Omental fat pad (tissue), 4 donors: ENCODE data around the gene GALNT13. TPM values are rescaled to one million over a fixed set of nuclear protein-coding genes. Genes with fewer than 3 reads are reported as not detected.

ENCODE experiments used
- ATAC-seq: fragments of 150-250 bp; one replicate; pipeline ENCODE4 v1.9.1; 2016; ENCODE audit warnings: mild to moderate bottlenecking, moderate library complexity; ENCODE audit not compliant: low FRiP score
- DNase-seq: peaks from one replicate; pipeline ENCODE4 v3.0.0-alpha.2; 2019; ENCODE audit warnings: low spot score
- total RNA-seq, 4 donors: library from RNA; depleted of rRNA; stranded (reverse); fragments of >200 nt; gene quantifications; one replicate each; pipeline ENCODE4 v1.1.0, GENCODE V29; 2016
- TF ChIP-seq, protein P1 (sequence below), 3 donors: fragments of 450-650 bp; IDR thresholded peaks; one replicate each; pipeline ENCODE4 v1.5.1; 2016 to 2017; ENCODE audit warnings: antibody characterized with exemption in 3 of 3, mild to moderate bottlenecking in 3 of 3, moderate library complexity in 2 of 3

Gene GALNT13
- total RNA-seq, 4 donors from 2014 or later: 0.38 to 1.8 (median 0.54) TPM

- TF ChIP-seq, protein P1, sequence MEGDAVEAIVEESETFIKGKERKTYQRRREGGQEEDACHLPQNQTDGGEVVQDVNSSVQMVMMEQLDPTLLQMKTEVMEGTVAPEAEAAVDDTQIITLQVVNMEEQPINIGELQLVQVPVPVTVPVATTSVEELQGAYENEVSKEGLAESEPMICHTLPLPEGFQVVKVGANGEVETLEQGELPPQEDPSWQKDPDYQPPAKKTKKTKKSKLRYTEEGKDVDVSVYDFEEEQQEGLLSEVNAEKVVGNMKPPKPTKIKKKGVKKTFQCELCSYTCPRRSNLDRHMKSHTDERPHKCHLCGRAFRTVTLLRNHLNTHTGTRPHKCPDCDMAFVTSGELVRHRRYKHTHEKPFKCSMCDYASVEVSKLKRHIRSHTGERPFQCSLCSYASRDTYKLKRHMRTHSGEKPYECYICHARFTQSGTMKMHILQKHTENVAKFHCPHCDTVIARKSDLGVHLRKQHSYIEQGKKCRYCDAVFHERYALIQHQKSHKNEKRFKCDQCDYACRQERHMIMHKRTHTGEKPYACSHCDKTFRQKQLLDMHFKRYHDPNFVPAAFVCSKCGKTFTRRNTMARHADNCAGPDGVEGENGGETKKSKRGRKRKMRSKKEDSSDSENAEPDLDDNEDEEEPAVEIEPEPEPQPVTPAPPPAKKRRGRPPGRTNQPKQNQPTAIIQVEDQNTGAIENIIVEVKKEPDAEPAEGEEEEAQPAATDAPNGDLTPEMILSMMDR (IDR thresholded peaks at IDR 0.05): no peak
- DNase-seq (no peak), ATAC-seq (no peak)
These were observed 310.3 kb downstream of the GALNT13 start for GRCh38 chr2:154182008-154182407.

DNA sequence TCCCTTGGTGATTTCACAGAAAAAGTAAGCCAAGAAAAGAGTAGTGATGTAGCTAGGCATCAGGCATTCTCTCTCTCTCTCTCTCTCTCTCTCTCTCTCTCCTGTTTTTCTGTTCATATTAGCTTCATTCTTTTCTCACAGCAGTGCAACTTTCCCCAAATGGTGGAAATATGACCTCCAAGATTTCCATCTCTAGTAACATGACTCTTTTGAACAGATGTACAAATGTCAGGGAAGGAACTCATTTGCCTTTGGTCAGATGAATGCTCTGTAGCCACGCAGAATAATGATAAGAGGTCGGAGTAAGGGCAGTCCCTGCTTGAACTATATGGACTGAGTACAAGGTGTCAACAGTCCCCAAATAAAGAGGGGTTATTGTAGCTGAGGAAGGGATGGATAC, 316.2 kb downstream of the GALNT13 start:
- DNase-seq (no peak), ATAC-seq (no peak)
- TF ChIP-seq, protein P1 (IDR thresholded peaks at IDR 0.05): no peak

DNA sequence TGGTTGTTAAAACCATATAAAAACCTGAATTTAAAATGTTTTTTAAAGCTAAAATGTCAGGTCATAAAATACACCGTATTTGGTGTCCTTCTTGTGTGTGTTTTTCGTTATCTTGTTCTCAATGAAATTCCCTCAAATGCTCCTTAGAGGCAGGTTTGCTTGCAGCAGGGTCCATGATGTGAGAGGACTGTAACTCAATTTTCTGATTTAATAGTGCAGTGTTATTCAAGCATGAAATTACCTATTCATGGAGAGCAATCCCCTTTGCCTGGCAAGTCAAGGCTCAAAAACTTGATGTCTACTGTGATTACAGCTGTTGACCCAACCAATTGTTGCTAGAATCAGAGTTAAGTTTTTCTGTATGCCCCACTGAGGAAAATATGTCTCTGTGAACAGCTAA, 318.2 kb downstream of the GALNT13 start:
- no peak for DNase-seq
- ATAC-seq: no peak
- TF ChIP-seq, protein P1 (IDR thresholded peaks at IDR 0.05): no peak

DNA sequence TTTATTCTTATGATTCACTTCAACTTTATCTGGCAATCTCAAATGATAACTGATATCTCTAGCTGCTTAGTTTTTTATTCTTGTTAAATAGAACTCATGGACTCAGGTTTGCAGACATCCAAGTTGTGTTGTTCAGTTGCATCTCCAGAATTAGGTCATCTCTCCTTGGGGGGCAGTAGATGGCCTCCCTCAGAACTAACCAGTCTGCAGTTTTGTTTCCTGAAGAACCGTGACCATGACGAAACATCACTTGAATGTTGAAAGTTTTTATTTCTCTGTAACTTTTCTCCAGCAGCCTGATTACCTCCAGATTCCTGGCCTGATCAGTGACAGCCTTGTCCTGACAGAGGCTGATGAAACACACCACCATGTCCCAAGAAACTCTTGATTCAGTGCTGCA, 321.5 kb downstream of the GALNT13 start:
- ATAC-seq (no peak), DNase-seq (no peak)
- TF ChIP-seq, protein P1 (IDR thresholded peaks at IDR 0.05): no peak

DNA sequence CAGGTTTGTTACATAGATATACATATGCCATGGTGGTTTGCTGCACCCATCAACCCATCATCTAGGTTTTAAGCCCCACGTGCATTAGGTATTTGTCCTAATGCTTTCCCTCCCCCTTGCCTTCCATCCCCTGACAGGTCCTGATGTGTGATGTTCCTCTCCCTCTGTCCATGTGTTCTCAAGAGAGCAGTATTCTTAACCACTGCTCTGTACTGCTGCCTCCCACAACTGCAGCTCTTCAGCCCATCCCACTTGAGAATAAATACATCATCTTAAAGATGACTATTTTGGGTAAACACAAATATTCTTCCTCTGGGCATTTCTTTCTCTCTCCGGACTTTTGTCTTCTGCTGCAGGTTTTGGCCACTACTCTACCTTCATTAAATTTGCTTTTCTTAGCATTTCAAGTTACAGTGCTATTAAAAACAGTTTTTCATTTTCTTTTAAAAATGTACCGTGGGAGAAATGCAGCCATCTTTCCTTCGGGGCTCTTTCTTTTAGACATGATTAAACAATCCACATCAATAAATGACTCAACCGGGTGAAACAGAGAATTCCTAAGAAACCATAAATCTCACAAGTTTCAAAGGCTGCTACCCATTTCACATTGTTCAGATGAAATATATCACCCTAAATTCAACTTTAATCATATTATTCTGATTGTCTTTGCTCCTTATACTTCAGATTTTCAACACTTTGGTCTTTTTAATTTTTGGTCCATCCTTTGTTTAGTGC, 323.4 kb downstream of the GALNT13 start:
- ATAC-seq: no peak
- no peak for DNase-seq
- TF ChIP-seq, protein P1 (IDR thresholded peaks at IDR 0.05): no peak

GRCh38 chr2:154195644-154196195, 324.0 kb downstream of the GALNT13 start:
- ATAC-seq (no peak), DNase-seq (no peak)
- TF ChIP-seq, protein P1 (IDR thresholded peaks at IDR 0.05): no peak

DNA sequence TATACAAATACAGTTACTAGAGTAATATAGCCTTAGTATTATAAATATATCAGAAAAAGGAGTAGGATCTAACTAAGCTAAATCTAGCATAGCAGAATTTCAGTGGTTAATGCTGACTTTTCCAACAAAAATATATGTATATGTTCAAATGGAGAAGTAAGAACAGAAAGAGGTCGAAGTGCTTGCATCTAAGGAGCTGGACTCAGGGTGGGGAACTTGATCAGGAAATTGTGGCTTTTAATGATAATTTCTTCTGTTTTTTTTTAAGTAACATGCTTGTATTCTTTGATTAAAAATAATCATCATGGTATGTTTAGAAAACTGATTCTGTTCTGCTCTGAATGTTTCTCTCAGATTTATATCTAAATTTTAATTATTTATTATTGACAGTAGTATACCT, 327.1 kb downstream of the GALNT13 start:
- TF ChIP-seq, protein P1 (IDR thresholded peaks at IDR 0.05): no peak
- ATAC-seq (no peak), DNase-seq (no peak)
